Heart left ventricle (tissue), 13 donors: ENCODE data around the gene ING5.

Experiments
- POLR2A ChIP-seq, 2 donors: fragments of 450-650 bp; IDR thresholded peaks; one replicate each; pipeline ENCODE4 v1.6.1; 2017; ENCODE audit warnings: antibody characterized with exemption in 2 of 2, mild to moderate bottlenecking in 2 of 2, moderate library complexity in 2 of 2
- TF ChIP-seq, protein P1 (sequence below), 12 donors: fragments of 200-600 bp; sonication (generic) in 4 of 12; IDR thresholded peaks; one replicate each; pipeline versions ENCODE4 v1.5.0 to v1.8.0; 2018 to 2022; ENCODE audit warnings: antibody characterized with exemption in 12 of 12, mild to moderate bottlenecking in 5 of 12
- donor health status: ischemic (EF 13 %, LVEDD 7.1; RV severe dilation, severe dysfunction).
- donor health status: DM: no; HTN: yes; CAD: no.
- donor health status: DM: no; HTN: no; CAD: no.
- donor health status: ischemic (EF 25% LVEDD 6.9; RV normal size, moderate dysfunction).
- donor health status: ischemic (EF 25% LVEDD 5.7; RV mildly dilated, moderate dysfunction).
- donor health status: ischemic (EF 35%, LVEDD 5.7; RV mildly dilated, moderate dysfunction).
- donor health status: nonischemic (EF 11% LVEDD 7.7; RV severe dilation, severe dysfunction).
- donor health status: DM: yes; HTN: yes; CAD: no.
- donor health status: PGD.
- donor health status: ischemic (EF 29% LVEDD 5.4; RV normal size, mild dysfunction).
- donor health status: nonischemic (EF 23%, LVEDD 6.1; RV moderate dilation, normal function).

DNA sequence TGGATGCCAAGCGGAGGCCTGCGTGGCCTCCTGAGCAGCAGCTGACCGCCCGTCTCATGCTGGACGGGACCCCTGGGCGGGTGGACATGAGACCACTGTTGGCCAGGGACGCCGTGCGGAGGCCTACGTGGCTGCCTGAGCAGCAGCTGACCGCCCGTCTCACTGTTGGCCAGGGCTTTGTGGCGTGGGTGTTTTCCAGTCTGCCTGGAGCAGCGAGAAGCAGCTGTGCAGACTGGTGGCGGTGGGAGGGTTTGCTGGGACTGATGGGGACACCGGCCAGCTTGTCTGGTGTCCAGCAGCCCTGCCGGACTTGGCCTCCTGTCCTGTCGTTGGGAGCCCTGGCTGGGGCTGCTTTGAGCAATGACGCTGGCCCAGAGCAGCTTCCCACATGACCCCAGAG lies 26.8 kb downstream of the ING5 start:
- TF ChIP-seq, protein P1, sequence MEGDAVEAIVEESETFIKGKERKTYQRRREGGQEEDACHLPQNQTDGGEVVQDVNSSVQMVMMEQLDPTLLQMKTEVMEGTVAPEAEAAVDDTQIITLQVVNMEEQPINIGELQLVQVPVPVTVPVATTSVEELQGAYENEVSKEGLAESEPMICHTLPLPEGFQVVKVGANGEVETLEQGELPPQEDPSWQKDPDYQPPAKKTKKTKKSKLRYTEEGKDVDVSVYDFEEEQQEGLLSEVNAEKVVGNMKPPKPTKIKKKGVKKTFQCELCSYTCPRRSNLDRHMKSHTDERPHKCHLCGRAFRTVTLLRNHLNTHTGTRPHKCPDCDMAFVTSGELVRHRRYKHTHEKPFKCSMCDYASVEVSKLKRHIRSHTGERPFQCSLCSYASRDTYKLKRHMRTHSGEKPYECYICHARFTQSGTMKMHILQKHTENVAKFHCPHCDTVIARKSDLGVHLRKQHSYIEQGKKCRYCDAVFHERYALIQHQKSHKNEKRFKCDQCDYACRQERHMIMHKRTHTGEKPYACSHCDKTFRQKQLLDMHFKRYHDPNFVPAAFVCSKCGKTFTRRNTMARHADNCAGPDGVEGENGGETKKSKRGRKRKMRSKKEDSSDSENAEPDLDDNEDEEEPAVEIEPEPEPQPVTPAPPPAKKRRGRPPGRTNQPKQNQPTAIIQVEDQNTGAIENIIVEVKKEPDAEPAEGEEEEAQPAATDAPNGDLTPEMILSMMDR (IDR thresholded peaks at IDR 0.05), result no peak
- no peak for TF ChIP-seq POLR2A (IDR thresholded peaks at IDR 0.05)
